Measurements from ENCODE around the gene EPS8L1.

DNA sequence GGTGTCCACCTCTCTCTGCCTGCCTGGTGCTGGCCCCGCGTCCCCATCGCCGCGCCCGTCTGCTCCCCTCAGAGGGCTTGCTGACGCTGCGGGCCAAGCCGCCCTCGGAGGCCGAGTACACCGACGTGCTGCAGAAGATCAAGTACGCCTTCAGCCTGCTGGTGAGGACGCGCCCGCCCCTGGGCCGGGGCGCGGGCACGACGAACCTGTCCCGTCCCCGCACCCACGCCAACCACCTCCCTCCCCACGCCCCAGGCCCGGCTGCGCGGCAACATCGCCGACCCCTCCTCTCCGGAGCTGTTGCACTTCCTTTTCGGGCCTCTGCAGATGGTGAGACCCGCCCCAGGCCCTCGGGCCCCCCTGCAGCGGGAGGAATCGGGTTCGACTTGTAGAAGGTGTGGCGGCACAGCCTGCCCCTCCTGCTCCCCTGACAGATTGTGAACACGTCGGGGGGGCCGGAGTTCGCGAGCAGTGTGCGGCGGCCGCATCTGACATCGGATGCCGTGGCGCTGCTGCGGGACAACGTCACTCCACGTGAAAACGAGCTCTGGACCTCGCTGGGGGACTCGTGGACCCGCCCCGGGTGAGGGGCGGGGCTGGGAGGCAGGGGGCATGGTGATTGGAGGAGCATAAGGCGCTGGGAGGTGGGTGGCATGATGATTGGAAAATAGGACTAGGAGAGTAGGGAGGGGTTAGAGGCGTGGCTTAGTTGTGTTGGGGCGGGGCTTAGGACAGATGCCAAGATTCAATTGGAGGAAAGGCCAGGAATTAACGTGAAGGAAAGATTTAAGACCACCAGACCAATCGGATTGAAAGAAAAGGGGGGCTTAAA is 6.6 kb downstream of the EPS8L1 start:
- TF ChIP-seq, protein P1, sequence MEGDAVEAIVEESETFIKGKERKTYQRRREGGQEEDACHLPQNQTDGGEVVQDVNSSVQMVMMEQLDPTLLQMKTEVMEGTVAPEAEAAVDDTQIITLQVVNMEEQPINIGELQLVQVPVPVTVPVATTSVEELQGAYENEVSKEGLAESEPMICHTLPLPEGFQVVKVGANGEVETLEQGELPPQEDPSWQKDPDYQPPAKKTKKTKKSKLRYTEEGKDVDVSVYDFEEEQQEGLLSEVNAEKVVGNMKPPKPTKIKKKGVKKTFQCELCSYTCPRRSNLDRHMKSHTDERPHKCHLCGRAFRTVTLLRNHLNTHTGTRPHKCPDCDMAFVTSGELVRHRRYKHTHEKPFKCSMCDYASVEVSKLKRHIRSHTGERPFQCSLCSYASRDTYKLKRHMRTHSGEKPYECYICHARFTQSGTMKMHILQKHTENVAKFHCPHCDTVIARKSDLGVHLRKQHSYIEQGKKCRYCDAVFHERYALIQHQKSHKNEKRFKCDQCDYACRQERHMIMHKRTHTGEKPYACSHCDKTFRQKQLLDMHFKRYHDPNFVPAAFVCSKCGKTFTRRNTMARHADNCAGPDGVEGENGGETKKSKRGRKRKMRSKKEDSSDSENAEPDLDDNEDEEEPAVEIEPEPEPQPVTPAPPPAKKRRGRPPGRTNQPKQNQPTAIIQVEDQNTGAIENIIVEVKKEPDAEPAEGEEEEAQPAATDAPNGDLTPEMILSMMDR (conservative IDR thresholded peaks at IDR 0.05; ENCODE audit: low read length), result no peak
- no peak for TF ChIP-seq EZH2phosphoT487 (IDR thresholded peaks at IDR 0.05; ENCODE audit: borderline replicate concordance)
